ENCODE results near the gene GPATCH2L.

DNA sequence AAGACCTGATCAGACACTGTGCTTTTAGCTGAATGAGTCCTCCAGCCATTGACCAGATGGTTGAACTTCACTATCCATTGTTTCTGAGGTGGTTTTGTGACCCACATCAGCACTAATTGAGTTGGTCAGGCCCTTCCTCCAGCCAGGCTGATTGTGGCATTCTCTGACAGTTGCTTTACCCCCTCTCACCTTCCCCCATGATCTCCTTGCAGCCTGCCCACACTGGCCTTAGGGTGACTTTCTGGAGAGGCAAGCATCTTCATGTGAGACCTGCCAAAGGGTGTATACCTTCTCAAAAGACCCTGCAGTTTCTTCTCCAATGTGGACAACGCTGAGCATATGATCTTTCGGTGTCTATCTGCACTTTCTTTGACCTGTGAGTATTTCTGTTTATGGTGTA, 83.9 kb downstream of the GPATCH2L start:
- TF ChIP-seq, protein P1, sequence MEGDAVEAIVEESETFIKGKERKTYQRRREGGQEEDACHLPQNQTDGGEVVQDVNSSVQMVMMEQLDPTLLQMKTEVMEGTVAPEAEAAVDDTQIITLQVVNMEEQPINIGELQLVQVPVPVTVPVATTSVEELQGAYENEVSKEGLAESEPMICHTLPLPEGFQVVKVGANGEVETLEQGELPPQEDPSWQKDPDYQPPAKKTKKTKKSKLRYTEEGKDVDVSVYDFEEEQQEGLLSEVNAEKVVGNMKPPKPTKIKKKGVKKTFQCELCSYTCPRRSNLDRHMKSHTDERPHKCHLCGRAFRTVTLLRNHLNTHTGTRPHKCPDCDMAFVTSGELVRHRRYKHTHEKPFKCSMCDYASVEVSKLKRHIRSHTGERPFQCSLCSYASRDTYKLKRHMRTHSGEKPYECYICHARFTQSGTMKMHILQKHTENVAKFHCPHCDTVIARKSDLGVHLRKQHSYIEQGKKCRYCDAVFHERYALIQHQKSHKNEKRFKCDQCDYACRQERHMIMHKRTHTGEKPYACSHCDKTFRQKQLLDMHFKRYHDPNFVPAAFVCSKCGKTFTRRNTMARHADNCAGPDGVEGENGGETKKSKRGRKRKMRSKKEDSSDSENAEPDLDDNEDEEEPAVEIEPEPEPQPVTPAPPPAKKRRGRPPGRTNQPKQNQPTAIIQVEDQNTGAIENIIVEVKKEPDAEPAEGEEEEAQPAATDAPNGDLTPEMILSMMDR (IDR thresholded peaks at IDR 0.05) = no peak
- no peak for TF ChIP-seq POLR2AphosphoS5 (IDR thresholded peaks at IDR 0.05)
